Measurements from ENCODE around the gene MAD1L1. TPM values are rescaled to one million over a fixed set of nuclear protein-coding genes. Genes with fewer than 3 reads are reported as not detected.

MAD1L1 gene
- total RNA-seq, 1 donor from 2014 or later: 16.2 TPM

DNA sequence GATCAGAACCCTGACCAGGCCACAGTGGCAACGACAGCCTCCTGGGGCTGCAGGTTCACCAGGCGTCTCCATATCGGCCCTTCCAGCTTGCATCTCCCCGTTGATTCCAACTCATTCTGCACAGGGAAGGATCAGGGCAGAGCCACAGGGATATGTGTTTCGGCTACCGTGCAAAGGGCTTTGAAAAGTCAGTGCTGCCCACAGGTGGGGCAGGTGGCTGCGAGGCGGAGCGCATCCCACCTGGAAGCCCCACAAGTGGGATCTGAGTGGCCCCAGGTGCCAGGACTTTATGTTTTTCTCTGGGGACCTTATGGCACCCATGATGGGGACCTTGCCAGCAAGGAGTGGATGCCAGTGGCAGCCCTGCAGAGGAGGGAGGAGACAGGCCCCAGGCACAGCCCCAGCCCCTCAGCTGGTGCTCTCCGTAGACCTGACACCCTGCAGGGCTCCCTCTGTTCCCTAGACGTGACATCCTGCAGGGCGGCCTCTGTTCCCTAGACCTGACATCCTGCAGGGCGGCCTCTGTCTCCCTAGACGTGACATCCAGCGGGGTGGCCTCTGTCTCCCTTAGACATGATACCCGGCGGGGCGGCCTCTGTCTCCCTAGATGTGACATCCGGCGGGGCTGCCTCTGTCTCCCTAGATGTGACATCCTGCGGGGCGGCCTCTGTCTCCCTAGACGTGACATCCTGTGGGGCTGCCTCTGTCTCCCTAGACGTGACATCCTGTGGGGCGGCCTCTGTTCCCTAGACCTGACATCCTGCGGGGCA lies 373.3 kb downstream of the MAD1L1 start:
- H3K4me3 ChIP-seq: no peak overlapping the region
- no peaks in the 10 kb centered on the region for H3K27me3 ChIP-seq (ENCODE audit: low read depth)
- no peak for DNase-seq
- intact Hi-C loops (cut with micrococcal nuclease): no loop called here
- TF ChIP-seq, protein P1, sequence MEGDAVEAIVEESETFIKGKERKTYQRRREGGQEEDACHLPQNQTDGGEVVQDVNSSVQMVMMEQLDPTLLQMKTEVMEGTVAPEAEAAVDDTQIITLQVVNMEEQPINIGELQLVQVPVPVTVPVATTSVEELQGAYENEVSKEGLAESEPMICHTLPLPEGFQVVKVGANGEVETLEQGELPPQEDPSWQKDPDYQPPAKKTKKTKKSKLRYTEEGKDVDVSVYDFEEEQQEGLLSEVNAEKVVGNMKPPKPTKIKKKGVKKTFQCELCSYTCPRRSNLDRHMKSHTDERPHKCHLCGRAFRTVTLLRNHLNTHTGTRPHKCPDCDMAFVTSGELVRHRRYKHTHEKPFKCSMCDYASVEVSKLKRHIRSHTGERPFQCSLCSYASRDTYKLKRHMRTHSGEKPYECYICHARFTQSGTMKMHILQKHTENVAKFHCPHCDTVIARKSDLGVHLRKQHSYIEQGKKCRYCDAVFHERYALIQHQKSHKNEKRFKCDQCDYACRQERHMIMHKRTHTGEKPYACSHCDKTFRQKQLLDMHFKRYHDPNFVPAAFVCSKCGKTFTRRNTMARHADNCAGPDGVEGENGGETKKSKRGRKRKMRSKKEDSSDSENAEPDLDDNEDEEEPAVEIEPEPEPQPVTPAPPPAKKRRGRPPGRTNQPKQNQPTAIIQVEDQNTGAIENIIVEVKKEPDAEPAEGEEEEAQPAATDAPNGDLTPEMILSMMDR (IDR thresholded peaks at IDR 0.05; ENCODE audit: borderline replicate concordance): no peak
- H3K4me1 ChIP-seq: no peaks in the 10 kb centered on the region
- H3K9me3 ChIP-seq (replicated peaks): no peaks in the 10 kb centered on the region
- H3K27ac ChIP-seq (replicated peaks): no peak overlapping the region
- no peaks in the 10 kb centered on the region for H3K36me3 ChIP-seq

DNA sequence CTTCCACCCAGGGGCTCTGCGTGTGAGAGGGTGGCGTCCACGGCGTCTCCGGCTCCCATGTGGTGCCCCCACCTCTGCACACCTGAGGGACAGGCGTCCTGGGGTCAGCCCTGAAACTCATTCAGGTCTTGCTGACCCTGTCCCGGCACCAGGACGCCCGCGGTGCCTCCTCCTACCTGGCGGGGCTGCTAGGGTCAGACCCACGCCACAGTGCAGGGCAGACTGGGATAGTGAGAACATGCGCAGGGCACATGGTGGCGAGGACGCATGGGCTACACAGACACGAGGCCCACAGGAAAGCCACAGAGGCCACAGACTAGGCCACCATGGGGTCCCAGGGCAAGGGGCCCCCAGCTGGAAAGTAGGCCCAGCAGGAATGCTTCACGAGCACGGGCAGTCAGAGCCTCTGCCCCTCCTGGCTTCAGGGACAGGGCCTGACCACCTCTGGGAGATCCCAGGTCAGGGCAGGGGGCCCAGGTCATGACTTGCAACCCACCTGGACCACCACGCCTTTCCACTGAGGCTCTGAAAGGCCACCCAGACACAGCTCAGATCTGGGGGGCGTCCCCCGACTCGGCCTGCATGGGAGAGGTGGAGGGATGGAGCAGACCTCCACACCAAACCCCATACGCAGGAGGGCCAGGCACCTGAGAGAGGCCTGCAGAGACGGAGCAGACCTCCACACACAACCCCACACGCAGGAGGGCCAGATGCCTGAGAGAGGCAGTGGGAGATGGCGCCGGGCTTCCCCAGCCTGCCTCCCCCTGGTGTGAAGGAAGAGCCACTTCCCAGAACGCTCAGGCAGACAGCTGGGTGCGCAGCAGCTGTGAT lies 374.1 kb downstream of the MAD1L1 start:
- Histone ChIP-seq H3K4me3 (no peak overlapping the region), H3K9me3 (replicated peaks) (no peaks in the 10 kb centered on the region), H3K27me3 (ENCODE audit: low read depth) (no peaks in the 10 kb centered on the region), H3K27ac (replicated peaks) (no peak overlapping the region), H3K36me3 (no peaks in the 10 kb centered on the region), H3K4me1 (no peaks in the 10 kb centered on the region)
- TF ChIP-seq, protein P1 (IDR thresholded peaks at IDR 0.05; ENCODE audit: borderline replicate concordance): no peak
- intact Hi-C loops (cut with micrococcal nuclease): no loop called here
- no peak for DNase-seq

DNA sequence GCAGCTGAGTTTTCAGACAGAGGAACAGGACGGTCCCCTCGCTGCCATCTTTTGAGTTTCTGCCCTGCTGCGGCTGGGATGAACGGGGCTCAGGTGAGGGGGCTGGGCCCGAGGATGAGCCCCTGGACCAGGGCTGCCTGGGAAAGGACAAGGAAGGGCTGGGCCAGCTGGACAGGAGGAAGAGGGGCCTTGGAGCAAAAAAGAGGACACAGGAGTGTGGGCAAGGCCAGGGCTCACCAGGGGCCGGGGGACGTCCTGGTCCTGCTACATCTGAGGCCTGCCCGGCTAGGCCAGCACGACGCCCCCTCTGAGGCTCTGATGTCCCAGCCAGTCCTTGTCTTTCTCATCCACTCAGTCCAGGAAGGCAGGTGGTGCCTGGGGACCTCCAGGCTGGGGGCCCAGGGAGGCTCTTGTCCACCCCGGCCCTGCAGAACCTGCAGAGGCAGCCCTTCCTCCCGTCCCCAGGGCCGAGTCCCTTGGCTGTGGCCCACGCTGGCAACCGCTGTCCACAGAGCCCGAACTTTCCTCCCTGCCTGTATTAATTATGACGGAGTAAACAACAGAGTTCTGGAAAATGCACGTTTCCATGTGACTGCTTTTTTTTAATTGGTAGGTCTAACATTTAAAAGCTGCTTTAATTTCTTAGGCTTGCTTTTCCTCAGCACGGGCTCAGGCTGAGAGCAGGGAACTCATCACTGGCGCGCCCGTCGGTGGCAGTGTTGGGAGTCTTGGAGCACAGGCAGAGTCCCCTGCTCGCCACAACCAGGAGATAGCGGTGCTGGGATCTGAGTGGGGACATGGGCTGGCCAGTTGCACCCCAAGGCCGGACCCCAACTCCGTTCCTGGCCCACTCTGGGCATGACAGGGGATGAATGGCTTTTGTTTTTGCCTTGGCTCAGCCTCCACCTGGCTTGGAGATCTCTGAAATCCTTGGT lies 375.0 kb downstream of the MAD1L1 start:
- Histone ChIP-seq H3K9me3 (replicated peaks) (no peaks in the 10 kb centered on the region), H3K36me3 (no peaks in the 10 kb centered on the region), H3K4me1 (no peaks in the 10 kb centered on the region), H3K4me3 (no peak overlapping the region), H3K27ac (replicated peaks) (no peak overlapping the region), H3K27me3 (ENCODE audit: low read depth) (no peaks in the 10 kb centered on the region)
- intact Hi-C loops (cut with micrococcal nuclease): no loop called here
- no peak for DNase-seq
- TF ChIP-seq, protein P1 (IDR thresholded peaks at IDR 0.05; ENCODE audit: borderline replicate concordance): no peak

DNA sequence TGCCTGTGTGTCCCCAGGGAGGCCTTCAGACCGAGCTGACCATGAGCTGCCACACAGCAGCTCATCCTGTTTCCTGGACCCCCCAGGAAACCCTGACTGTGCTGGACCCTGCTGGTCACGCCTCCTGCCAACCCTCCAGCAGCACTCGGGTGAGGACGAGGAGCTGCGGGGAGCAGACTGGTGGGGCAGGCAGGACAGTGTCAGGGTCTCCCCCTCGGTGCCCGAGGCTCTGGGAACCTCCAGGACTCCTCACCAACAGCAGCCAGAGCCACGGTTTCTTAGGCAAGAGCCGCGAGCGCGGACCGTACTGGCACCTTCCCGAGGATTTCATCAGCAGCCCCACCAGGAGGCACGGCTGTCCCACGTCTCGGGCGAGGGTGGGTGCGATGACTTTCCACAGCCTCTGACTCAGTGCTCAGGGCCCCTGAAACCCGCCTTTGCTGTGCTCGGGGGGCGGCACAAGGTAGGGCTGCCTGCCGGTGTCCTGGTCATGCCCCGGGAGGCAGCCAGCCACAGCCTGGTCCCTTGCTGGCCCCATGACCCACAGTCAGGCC lies 375.8 kb downstream of the MAD1L1 start:
- intact Hi-C loops (cut with micrococcal nuclease): no loop called here
- TF ChIP-seq, protein P1 (IDR thresholded peaks at IDR 0.05; ENCODE audit: borderline replicate concordance): no peak
- Histone ChIP-seq H3K36me3 (no peaks in the 10 kb centered on the region), H3K27ac (replicated peaks) (no peak overlapping the region), H3K4me1 (no peaks in the 10 kb centered on the region), H3K27me3 (ENCODE audit: low read depth) (no peaks in the 10 kb centered on the region), H3K4me3 (no peak overlapping the region), H3K9me3 (replicated peaks) (no peaks in the 10 kb centered on the region)
- DNase-seq: no peak

Measured in left ventricle myocardium inferior (tissue), 1 donor.